GM12801 (cell line): ENCODE data around the gene PAPSS2.

Experiments
- TF ChIP-seq, protein P1 (sequence below): IDR thresholded peaks from one replicate; pipeline ENCODE4 v1.5.1; 2011; ENCODE audit warnings: control low read depth; ENCODE audit not compliant: insufficient read length; ENCODE audit errors: extremely low read depth

The PAPSS2 gene

GRCh38 chr10:87775766-87776165 is 116.1 kb downstream of the PAPSS2 start:
- TF ChIP-seq, protein P1, sequence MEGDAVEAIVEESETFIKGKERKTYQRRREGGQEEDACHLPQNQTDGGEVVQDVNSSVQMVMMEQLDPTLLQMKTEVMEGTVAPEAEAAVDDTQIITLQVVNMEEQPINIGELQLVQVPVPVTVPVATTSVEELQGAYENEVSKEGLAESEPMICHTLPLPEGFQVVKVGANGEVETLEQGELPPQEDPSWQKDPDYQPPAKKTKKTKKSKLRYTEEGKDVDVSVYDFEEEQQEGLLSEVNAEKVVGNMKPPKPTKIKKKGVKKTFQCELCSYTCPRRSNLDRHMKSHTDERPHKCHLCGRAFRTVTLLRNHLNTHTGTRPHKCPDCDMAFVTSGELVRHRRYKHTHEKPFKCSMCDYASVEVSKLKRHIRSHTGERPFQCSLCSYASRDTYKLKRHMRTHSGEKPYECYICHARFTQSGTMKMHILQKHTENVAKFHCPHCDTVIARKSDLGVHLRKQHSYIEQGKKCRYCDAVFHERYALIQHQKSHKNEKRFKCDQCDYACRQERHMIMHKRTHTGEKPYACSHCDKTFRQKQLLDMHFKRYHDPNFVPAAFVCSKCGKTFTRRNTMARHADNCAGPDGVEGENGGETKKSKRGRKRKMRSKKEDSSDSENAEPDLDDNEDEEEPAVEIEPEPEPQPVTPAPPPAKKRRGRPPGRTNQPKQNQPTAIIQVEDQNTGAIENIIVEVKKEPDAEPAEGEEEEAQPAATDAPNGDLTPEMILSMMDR = no peak

- TF ChIP-seq, protein P1 = no peak
These were observed 116.7 kb downstream of the PAPSS2 start for GRCh38 chr10:87776328-87776727.

GRCh38 chr10:87781545-87781944 is 121.9 kb downstream of the PAPSS2 start:
- TF ChIP-seq, protein P1 = no peak

DNA sequence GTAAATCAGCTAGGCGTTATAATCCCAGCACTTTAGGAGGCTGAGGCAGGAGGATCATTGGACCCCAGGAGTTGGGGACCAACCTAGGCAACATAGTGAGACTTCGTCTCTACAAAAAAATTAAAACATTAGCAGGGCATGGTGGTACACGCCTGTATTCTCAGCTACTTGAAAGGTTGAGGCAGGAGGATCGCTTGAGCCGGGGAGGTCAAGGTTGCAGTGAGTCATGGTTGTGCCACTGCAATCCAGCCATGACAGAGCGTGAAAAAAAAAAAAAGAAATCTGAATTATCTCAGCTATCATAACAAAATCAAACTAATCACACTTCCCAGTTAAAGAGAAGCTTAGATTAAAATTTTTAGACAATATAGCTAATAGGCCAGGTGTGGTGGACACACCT is 123.0 kb downstream of the PAPSS2 start:
- TF ChIP-seq, protein P1 = no peak

- TF ChIP-seq, protein P1 = no peak
These were observed 126.7 kb downstream of the PAPSS2 start for GRCh38 chr10:87786421-87786820.

- TF ChIP-seq, protein P1 = no peak
These were observed 130.5 kb downstream of the PAPSS2 start for GRCh38 chr10:87790185-87790584.

GRCh38 chr10:87794285-87794684 is 134.6 kb downstream of the PAPSS2 start:
- TF ChIP-seq, protein P1 = no peak
